CD14-positive monocyte (primary cell): ENCODE data around the gene FAT1. TPM values are rescaled to one million over a fixed set of nuclear protein-coding genes. Genes with fewer than 3 reads are reported as not detected.

ENCODE experiments used
- DNase-seq, 3 donors: peaks; one replicate each; pipeline ENCODE4 v3.0.0-alpha.2; 2011 to 2022
- H2AFZ ChIP-seq: 2 replicates; pipeline ENCODE4 v1.6.0; 2012; ENCODE audit warnings: mild to moderate bottlenecking, low read depth, low read length, inconsistent platforms; ENCODE audit not compliant: insufficient read depth, poor library complexity, severe bottlenecking
- H3K27ac ChIP-seq, 2 donors: 1 replicate in 1 of 2; 2 replicates in 1 of 2; pipeline ENCODE4 v1.5.1; 2012 to 2013; ENCODE audit warnings: low read length in 2 of 2, control low read depth in 1 of 2, inconsistent platforms in 1 of 2, low read depth in 1 of 2, mild to moderate bottlenecking in 1 of 2
- H3K27me3 ChIP-seq, 2 donors: one replicate each; pipeline versions ENCODE4 v1.6.0 to v1.6.1; 2011 to 2013; ENCODE audit warnings: low read length in 2 of 2; ENCODE audit not compliant: control insufficient read depth in 2 of 2, insufficient read depth in 2 of 2
- H3K36me3 ChIP-seq, 2 donors: replicated peaks in 1 of 2; 1 replicate in 1 of 2; 2 replicates in 1 of 2; pipeline versions ENCODE4 v1.5.1 to v1.6.1; 2012 to 2013; ENCODE audit warnings: low read length in 2 of 2, control low read depth in 1 of 2, inconsistent platforms in 1 of 2, mild to moderate bottlenecking in 1 of 2; ENCODE audit not compliant: insufficient read depth in 2 of 2, control insufficient read depth in 1 of 2
- H3K4me1 ChIP-seq, 2 donors: 1 replicate in 1 of 2; 2 replicates in 1 of 2; pipeline versions ENCODE4 v1.5.1 to v1.6.1; 2012 to 2013; ENCODE audit warnings: low read length in 2 of 2, control low read depth in 1 of 2, inconsistent platforms in 1 of 2, mild to moderate bottlenecking in 1 of 2, moderate library complexity in 1 of 2; ENCODE audit not compliant: insufficient read depth in 2 of 2, control insufficient read depth in 1 of 2
- H3K4me2 ChIP-seq: replicated peaks from 2 replicates; pipeline ENCODE3; 2012; ENCODE audit warnings: low read length, moderate library complexity, mild to moderate bottlenecking; ENCODE audit not compliant: poor library complexity, severe bottlenecking; ENCODE audit errors: extremely low read depth
- H3K4me3 ChIP-seq, 3 experiments: fragments of 200-600 bp in 1 of 3; sonication (generic) in 1 of 3; replicated peaks in 1 of 3; 1 replicate in 2 of 3; 2 replicates in 1 of 3; pipeline ENCODE4 v1.5.1; 2011 to 2013; ENCODE audit warnings: low read length in 3 of 3, mild to moderate bottlenecking in 3 of 3, control low read depth in 2 of 3, low read depth in 2 of 3, inconsistent platforms in 1 of 3, moderate library complexity in 1 of 3
- H3K79me2 ChIP-seq: 2 replicates; pipeline ENCODE4 v1.6.0; 2012; ENCODE audit warnings: mild to moderate bottlenecking, control low read depth, inconsistent platforms, low read length, moderate library complexity; ENCODE audit not compliant: insufficient read depth
- H3K9ac ChIP-seq: 2 replicates; pipeline ENCODE4 v1.6.0; 2017; ENCODE audit warnings: low read length, mild to moderate bottlenecking; ENCODE audit not compliant: insufficient read depth, poor library complexity, severe bottlenecking
- H3K9me3 ChIP-seq, 2 donors: replicated peaks in 1 of 2; 1 replicate in 1 of 2; 2 replicates in 1 of 2; pipeline versions ENCODE4 v1.5.1 to v1.6.1; 2012 to 2013; ENCODE audit warnings: low read length in 2 of 2, control low read depth in 1 of 2; ENCODE audit not compliant: control insufficient read depth in 1 of 2, insufficient read depth in 1 of 2
- H4K20me1 ChIP-seq: 2 replicates; pipeline ENCODE4 v1.6.0; 2012; ENCODE audit warnings: mild to moderate bottlenecking, low read length, control low read depth, moderate library complexity; ENCODE audit not compliant: insufficient read depth
- H3K27ac Mint-ChIP-seq, 7 donors: one replicate each; pipeline ENCODE4 v1.8.0; 2020; ENCODE audit warnings: mild to moderate bottlenecking in 7 of 7, mixed read lengths in 7 of 7, moderate library complexity in 6 of 7, inconsistent platforms in 2 of 7
- H3K27me3 Mint-ChIP-seq, 3 donors: one replicate each; pipeline ENCODE4 v1.8.0; 2021 to 2022; ENCODE audit warnings: low read depth in 3 of 3, mild to moderate bottlenecking in 3 of 3, mixed read lengths in 3 of 3, moderate library complexity in 3 of 3, inconsistent platforms in 1 of 3
- H3K36me3 Mint-ChIP-seq, 2 donors: one replicate each; pipeline ENCODE4 v1.8.0; 2020; ENCODE audit warnings: mixed read lengths in 2 of 2, inconsistent platforms in 1 of 2, mild to moderate bottlenecking in 1 of 2
- H3K4me1 Mint-ChIP-seq: one replicate; pipeline ENCODE4 v1.8.0; 2020; ENCODE audit warnings: mild to moderate bottlenecking, mixed read lengths
- H3K4me3 Mint-ChIP-seq, 2 donors: one replicate each; pipeline ENCODE4 v1.8.0; 2020; ENCODE audit warnings: mild to moderate bottlenecking in 2 of 2, mixed read lengths in 2 of 2, moderate library complexity in 1 of 2
- H3K9me3 Mint-ChIP-seq, 7 donors: one replicate each; pipeline ENCODE4 v1.8.0; 2020 to 2022; ENCODE audit warnings: mixed read lengths in 7 of 7, mild to moderate bottlenecking in 6 of 7, moderate library complexity in 6 of 7, inconsistent platforms in 2 of 7
- WGBS: methylation state at CpG from one replicate; pipeline ENCODE4 v1.1.5; 2013; ENCODE audit warnings: missing lambda C conversion rate; ENCODE audit not compliant: insufficient coverage; 5-methylcytosine and 5-hydroxymethylcytosine counted together
- intact Hi-C, 2 donors: fragments of 100-400 bp; cut with micrococcal nuclease; formaldehyde crosslinking; loops; one replicate each; pipeline versions ENCODE4 v1.15.0 to v1.15.1; 2023
- polyA plus RNA-seq, 3 donors: library from polyadenylated mRNA; depleted of rRNA in 1 of 3; unstranded in 2 of 3; stranded (reverse) in 1 of 3; fragments of 300-500 nt in 2 of 3; fragments of >200 nt in 1 of 3; fragmentation: Illumina TruSeq in 2 of 3; gene quantifications; 1 replicate in 2 of 3; 2 replicates in 1 of 3; pipeline ENCODE4 v1.2.3, GENCODE V29; 2012 to 2021
- TF ChIP-seq, protein P1 (sequence below): fragments of 200-600 bp; IDR thresholded peaks from one replicate; pipeline ENCODE4 v1.8.0; 2022; ENCODE audit warnings: antibody characterized with exemption, mild to moderate bottlenecking

Gene FAT1
- polyA plus RNA-seq, 3 donors, result not detected

DNA sequence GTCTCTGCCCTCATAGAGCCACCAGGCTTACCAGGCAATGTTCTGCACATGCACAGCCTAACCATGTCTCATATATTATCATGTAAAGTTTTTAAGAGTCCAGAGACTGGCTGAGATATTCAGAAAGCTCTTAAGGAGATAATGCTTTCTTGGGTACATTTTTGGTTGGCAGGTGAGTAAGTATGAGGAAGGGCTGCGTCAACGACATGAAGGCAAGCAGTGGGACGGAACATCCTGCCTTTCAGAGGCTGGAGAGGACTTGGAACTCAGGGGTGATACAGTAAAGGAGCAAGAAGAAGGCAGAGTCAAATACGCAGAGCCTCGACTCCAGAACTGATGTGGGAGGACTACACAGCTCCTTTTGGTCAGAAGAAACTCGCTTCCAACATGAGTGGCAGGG lies 93.5 kb downstream of the FAT1 start:
- H3K4me3 Mint-ChIP-seq, result no peak overlapping the region
- 97% methylated on average over 3 of the region's 6 CpGs for WGBS

DNA sequence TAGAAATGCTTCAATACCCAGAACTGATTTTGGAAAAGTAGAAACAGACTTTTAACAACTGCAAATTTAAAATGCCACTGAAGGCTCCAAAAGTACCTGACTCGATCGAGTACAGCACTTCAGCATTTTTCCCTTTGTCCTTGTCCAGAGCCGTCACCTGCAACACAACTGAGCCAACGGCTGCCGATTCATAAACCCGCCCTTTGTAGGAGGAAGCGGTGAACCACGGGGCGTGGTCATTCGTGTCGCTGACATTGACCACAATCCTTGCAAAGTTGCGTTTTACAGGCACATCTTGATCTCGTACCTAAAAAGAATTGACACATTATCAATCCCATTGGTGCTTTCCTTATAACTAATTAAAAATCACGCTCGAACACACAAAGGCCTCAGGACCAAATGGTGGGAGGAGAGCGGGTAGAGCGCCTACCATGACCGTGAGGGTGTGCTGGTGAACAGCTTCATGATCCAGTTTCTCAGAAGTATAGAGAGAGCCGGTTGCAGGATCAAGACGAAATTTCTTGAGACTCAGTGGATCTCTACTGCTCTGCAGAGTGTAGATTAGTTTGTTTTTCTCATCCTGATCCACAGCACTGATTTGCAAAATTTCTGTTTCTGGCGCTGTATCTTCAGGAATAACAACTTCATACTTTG lies 95.5 kb downstream of the FAT1 start:
- Histone ChIP-seq H3K4me2 (no peak overlapping the region), H3K79me2 (no peaks in the 10 kb centered on the region), H3K4me1 (no peaks in the 10 kb centered on the region), H3K9ac (no peak overlapping the region), H2AFZ (no peak overlapping the region), H3K27me3 (no peaks in the 10 kb centered on the region), H3K9me3 (peaks cover 0 to 8% of the 10 kb centered on the region in 2 donors), H3K27ac (no peak overlapping the region), H4K20me1 (no peaks in the 10 kb centered on the region), H3K36me3 (no peaks in the 10 kb centered on the region), H3K4me3 (no peak overlapping the region)
- Mint-ChIP-seq H3K27ac (no peak overlapping the region), H3K27me3 (peaks cover 0 to 1% (median 0%) of the 10 kb centered on the region in 3 donors), H3K4me1 (peaks cover 3% of the 10 kb centered on the region), H3K36me3 (no peaks in the 10 kb centered on the region), H3K9me3 (peaks cover 4 to 14% (median 6%) of the 10 kb centered on the region in 7 donors), H3K4me3 (no peak overlapping the region)
- TF ChIP-seq, protein P1, sequence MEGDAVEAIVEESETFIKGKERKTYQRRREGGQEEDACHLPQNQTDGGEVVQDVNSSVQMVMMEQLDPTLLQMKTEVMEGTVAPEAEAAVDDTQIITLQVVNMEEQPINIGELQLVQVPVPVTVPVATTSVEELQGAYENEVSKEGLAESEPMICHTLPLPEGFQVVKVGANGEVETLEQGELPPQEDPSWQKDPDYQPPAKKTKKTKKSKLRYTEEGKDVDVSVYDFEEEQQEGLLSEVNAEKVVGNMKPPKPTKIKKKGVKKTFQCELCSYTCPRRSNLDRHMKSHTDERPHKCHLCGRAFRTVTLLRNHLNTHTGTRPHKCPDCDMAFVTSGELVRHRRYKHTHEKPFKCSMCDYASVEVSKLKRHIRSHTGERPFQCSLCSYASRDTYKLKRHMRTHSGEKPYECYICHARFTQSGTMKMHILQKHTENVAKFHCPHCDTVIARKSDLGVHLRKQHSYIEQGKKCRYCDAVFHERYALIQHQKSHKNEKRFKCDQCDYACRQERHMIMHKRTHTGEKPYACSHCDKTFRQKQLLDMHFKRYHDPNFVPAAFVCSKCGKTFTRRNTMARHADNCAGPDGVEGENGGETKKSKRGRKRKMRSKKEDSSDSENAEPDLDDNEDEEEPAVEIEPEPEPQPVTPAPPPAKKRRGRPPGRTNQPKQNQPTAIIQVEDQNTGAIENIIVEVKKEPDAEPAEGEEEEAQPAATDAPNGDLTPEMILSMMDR, result no peak
- DNase-seq, result no peak
- WGBS, result 62% methylated on average over 18 of the region's 21 CpGs
- intact Hi-C loops, result no loop called here

More for the DNA sequence above, 93.5 kb downstream of the FAT1 start:
- Histone ChIP-seq H3K4me2 (no peak overlapping the region), H3K36me3 (no peaks in the 10 kb centered on the region), H3K79me2 (no peaks in the 10 kb centered on the region), H3K27me3 (no peaks in the 10 kb centered on the region), H3K27ac (no peak overlapping the region), H2AFZ (no peak overlapping the region), H3K4me1 (no peaks in the 10 kb centered on the region), H3K9me3 (peaks cover 0 to 8% of the 10 kb centered on the region in 2 donors), H4K20me1 (no peaks in the 10 kb centered on the region), H3K4me3 (no peak overlapping the region), H3K9ac (no peak overlapping the region)
- Mint-ChIP-seq H3K27me3 (peaks cover 0 to 1% (median 0%) of the 10 kb centered on the region in 3 donors), H3K9me3 (peaks cover 4 to 14% (median 7%) of the 10 kb centered on the region in 7 donors), H3K27ac (no peak overlapping the region), H3K4me1 (peaks cover 3% of the 10 kb centered on the region), H3K36me3 (no peaks in the 10 kb centered on the region)
- no peak for DNase-seq
- TF ChIP-seq, protein P1, result no peak
- intact Hi-C loops, result no loop called here
